Umbilical cord (tissue), 2 donors: ENCODE measurements around the gene VAMP5. TPM values are rescaled to one million over a fixed set of nuclear protein-coding genes. Genes with fewer than 3 reads are reported as not detected.
"Not testable (repeated sequence)": the region's sequence is repeated elsewhere in the genome, so short reads cannot be mapped to it uniquely, and the experiment has no call there.

Source experiments
- DNase-seq: peaks from one replicate; pipeline ENCODE4 v3.0.0-alpha.2; 2015; ENCODE audit warnings: low spot score
- total RNA-seq: library from RNA; depleted of rRNA; stranded (reverse); fragments of >200 nt; gene quantifications from one replicate; pipeline ENCODE4 v1.2.3, GENCODE V29; 2014; ENCODE audit warnings: low replicate concordance; ENCODE audit not compliant: insufficient read depth

VAMP5 gene
- total RNA-seq, 1 donor from 2014 or later = 20.0 TPM

DNA sequence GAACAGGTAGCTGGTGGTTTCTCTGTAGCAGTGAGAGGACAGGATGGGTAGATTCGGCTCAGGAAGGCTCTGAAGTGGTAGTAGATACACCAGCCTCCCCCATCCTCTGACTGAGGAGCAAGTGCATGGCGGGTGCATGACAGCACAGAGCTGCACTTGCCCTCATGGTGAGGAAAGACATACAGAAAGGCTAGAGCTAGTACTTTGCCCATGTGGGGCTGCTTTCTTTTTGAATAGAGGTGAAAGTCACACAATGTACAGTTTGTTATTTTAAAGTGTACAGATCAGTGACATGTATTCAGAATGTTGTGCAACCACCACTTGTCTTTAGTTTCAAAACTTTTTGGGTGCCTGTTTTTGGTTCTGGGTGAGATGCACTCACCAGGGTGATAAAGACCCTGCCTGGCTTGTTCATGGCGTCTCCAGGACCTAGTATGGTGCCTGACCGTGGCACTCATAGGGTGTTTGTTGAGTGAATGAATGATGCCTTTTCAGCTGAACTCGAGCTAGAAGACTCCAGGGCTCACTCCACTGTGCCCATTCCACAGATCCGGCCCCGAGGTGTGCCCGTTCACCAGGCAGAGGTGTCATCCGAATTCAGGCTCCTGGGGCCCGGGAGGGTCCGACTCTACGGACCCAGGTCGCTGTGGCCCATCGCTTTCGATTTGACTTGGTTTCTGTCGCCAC lies 421 bp upstream of the VAMP5 start:
- no peak for DNase-seq

DNA sequence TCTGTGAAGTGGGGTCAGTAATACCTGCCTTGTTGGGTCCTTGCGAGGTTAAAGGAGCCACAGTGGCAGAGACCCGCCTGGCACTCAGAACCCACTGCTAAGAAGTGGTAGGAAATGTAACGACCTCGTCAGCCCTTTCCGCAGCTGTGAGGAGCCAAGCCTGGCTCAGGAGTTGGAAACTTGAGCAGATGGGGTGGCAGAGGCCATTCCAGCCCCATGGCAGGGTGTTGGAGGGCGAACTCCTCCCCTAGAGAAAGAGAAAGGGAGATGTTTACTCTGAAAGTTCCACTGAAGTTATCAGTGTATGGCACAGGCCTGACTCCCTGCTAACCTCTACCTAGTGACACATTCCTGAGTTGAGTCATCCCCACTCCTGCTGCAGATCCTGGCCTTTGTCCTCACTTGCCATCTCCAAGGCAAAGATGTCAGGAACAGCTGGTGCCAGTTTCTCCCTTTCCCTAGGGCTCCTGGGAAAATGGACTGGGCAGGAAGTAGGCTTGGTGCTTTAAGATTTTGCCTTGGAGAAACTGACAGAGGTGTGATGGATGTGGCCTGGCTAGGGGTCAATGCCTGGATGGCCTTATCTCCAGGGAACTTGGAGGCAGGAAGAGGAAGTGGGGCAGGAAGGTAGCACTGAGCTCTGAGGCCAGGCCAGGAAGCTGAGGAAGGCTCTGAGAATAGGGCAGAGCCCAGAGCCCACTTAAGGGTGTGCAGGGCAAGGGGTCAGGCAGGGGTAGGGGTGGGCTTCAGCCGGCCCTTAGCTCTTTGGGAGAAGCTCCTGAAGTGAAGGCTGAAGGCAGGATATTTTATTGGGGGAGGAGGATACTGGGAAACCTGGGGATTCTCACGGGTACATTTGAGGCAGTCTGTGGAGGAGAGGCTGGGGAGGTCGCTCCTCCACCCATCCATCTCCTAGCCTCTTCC lies 888 bp downstream of the VAMP5 start:
- DNase-seq = peak; percentile 32

DNA sequence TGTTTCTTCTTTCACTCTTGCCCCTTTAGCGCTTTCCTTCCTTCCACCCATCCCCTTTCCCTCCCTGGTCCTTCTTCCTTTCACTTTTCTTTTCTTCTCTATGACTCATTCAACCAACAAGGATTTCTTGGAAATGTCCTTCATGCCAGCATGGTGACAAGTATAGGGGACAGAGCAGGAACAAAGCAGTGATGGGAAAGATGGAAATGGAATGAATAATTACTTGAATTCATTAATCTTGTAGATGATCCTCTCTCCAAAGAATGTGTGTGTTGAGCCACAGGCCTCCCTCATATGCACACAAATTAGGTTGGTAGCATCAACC lies 1.5 kb downstream of the VAMP5 start:
- peak; percentile 38 for DNase-seq

DNA sequence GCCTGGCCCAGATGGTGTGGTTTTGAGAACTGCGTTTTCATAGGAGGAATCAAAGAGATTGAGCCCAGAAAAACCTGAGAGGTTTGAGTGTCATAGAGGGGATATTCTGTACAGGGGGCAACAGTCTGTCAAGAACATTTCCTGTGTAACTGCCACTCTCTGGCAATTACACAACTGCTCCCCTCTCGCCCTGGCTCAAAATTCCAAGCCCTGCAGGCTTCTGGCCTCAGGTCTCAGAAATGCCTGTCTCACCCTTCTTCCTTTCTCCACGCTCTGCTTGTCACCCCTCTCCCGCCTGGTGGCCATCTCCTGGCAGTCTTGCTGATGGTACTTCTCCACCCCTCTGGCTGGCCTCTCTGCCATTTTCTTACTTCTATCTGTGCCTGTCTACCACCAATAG lies 4.0 kb downstream of the VAMP5 start:
- no peak for DNase-seq

DNA sequence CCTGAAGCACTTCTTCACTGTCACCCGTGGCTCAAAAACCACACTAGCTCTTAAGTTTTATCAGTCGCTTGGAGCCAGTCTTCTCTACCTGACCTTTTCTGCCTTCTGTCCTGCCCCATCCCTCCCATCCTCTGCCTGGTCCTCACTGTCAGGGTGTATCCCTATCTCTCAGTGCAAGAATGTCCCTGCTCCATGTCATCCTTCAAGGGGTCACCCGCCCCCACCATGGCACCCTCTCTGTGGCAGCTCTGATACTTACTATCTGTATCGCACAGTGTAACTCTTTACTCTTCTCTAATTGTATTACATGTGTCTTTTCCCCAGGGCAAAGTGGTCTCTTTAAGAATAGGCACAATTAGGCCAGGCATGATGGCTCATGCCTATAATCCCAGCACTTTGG lies 4.4 kb downstream of the VAMP5 start:
- no peak for DNase-seq

DNA sequence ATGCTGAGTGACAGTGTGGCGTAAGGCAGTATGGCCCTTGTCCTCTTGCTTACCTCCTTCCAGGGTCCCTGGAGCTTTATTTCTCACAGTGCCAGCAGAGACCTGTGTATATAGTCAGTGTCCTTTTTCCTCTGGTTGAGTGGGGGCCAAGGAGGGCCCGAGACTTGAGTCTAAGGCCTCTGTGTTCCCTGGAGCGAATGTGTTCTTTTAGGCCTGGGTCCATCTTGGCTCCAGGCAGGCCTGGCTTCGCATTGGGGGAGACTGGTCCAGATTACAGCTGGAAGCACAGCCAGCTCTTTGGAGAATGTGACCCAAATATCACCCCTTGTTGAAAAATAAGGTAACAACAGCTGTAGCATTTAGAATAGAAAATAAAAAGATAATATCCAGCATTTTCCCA lies 5.0 kb downstream of the VAMP5 start:
- DNase-seq = no peak

DNA sequence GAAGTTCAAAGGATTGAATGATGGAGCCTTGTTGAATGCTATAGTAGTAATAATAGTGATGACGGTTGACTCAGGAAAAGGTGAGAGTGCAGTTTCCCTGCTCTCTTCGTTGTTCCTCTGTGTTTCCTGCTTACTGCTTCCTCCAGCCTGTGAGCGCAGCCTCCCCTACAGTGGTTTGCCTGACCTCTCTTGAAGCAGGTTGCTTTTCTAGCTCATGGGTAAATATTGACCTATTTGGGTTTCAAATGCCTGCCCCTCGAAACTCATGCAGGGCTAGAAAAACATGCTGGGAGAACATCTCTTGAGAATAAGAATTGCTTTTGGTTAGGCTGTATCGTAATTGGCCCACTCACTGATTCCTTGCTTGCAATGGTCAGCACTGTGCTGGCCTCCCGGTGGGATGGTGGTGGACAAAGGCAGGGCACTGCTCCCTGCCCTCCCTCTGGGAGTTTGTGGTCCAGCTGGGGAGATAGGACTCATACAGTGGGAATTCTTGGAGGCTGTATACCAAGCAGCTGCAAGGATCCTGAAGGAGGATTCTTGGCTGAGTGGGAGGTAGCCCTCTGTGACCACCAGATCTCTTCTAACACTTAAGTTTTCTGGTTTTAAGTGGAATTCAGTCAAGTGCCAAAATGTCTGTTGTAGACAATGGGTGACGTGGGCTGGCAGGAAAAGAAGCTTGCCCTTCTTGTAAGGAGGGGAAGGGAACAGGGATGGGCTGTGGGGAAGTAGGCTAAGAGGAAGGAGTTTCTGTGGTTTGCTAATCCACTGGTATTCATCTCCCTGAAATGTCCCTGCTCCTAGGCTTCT lies 6.0 kb downstream of the VAMP5 start:
- DNase-seq = peak; percentile 80

DNA sequence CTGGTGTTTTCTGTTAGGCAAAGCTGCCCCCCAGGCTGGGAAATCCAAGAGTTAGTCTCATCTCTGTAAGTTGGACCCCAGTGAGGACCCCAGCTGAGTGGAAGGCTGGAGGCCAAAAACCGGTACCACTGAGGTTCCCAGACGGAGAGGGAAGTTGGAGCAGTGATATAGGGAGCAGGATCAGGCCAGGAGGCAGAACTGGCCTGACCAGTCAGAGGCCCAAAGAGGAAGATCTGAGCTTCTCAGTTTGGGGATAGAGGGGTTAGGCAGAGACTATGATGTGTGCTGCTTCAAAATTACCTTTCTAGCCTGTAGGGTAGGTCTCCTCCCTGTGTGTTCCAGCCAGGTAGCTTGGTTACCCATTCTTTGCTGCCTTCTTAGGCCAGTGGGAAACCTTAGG lies 6.7 kb downstream of the VAMP5 start:
- DNase-seq = no peak

DNA sequence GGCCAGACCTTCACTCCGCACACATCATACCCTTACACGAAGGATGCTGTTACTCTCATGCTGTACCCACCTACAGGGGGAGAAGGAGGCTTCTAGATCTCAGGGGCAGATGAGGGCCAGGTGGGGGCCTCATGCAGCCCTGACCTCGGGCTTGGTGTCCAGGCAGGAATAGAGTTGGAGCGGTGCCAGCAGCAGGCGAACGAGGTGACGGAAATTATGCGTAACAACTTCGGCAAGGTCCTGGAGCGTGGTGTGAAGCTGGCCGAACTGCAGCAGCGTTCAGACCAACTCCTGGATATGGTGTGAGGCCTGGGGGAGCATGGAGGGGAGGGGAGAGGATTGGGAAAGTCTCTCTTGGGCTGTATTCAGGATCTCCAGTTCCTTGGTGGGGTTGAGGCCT lies 7.3 kb downstream of the VAMP5 start:
- no peak for DNase-seq

DNA sequence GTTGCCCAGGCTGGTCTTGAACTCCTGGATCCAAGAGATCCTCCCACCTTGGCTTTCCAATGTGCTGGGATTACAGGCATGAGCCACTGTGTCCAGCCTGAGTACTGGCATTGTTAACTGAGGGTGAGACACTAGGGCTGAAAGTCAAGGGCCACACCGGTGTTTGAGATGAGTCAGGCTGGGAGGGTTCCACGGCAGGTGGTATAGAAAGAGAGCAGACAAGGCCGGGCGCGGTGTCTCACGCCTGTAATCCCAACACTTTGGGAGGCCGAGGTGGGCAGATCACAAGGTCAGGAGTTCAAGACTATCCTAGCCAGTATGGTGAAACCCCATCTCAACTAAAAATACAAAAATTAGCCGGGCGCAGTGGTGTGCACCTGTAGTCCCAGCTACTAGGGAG lies 8.1 kb downstream of the VAMP5 start:
- DNase-seq = not testable (repeated sequence)

DNA sequence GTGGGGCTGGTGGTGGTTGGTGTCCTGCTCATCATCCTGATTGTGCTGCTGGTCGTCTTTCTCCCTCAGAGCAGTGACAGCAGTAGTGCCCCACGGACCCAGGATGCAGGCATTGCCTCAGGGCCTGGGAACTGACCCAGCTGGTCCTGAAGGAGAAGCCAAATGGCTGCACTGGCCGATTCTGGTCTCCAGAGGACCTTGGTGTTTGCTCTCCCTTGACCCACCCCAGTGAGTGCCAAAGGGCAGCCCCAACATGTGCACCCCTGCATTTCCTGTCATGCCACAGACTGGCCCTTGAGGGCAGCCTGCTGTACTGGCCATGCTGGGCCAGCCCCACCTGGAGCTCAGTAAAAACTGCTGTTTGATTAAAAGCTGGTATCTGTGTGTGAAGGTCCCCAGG lies 8.8 kb downstream of the VAMP5 start:
- no peak for DNase-seq

DNA sequence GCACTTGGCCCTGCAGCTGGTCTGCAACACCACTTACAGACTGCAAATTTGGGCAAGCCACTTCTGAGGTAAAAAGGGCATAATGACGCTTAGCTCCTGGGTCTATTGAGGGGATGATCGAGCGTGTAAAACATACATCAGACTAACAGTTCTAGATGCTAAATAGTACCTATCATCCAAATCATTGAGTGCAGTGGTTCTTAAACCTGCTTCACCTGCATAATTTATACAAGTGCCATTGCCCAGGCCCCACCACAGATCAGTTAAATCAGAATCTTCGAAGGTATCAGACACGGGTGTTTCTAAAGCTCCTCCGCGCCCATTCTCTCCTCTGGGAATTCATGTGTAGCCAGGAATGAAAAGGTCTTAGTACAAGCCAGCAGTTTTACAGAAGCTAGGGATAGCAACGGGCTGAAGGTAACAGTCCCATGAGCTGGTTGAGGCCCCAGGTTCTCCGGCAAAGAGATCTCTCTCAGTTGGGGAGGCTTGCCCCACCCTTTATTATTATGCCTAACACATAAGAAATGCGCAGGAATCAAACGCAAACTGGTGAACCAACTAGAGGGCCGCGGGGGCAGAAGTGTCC lies 10.6 kb downstream of the VAMP5 start:
- DNase-seq = no peak

DNA sequence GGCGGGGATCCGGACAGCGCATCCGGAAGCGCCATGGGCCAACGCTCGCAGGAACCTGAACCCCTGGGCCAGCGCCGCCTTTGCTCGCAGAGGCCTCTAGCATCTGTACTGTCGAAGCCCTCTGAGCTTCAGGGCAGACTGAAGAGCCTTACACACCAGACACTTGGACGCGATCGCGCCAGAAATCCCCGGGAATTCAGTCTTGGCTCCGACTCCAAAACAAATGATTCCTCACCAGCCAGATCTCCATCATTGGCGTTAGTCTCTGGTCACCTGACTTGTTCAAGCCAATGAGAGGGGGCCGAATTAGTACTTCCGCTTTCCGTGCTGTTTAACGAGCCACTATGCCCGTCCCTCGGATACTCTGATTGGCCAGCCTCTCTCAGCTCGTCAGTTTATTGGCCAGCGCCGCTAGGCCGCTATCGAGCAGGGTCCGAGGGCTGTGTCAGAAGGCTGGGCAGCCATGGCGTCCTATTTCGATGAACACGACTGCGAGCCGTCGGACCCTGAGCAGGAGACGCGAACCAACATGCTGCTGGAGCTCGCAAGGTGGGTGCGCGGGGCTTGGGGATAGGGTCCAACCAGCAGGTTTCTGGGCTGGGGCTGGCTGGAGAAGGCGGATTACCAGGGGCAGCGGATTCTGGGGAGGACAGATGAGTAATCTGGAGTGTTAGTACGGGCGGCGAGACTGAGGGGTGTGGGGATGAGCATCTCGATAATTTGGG lies 11.2 kb downstream of the VAMP5 start, which contains the start of gene RNF181:
RNF181 (plus strand) TSS at position 445 of the 725 bp plus-strand sequence; CDS start at position 464, 19 bp downstream.
- DNase-seq = peak; percentile 100

DNA sequence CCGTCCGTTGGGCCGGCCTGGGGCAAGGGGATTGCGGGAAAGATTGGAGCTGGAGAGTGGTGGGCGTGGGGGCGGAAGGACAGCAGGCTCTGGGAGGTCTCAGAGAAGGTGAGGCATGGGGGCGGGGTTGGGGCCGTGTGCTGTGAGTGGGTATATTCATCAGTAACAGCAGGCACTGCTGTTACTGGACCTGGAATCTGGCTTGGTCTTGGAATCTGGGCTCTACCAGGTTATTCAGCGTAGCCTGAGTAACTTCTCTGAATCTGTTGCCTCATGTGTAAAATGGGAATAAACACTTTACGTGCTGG lies 11.7 kb downstream of the VAMP5 start:
- no peak for DNase-seq

DNA sequence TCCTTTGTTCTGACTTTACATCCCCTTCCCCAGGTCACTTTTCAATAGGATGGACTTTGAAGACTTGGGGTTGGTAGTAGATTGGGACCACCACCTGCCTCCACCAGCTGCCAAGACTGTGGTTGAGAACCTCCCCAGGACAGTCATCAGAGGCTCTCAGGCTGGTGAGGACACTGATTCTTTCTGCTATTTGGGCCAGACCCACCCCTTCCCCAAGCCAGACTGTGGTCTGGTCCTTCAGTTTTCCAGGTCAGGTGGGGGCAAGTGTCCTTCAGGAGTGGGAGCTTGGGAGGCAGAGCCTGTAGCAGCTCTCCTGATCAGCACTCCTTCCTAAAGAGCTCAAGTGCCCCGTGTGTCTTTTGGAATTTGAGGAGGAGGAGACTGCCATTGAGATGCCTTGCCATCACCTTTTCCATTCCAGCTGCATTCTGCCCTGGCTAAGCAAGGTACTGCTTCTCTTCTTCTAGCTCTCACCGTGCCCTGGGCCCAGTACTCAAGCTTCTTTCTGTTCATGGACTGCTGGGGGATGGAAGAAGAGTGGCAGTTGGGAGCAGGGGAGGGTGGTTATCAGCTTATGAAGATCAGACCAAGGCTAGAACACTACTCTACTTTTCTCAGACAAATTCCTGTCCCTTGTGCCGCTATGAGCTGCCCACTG lies 12.4 kb downstream of the VAMP5 start:
- DNase-seq = no peak

DNA sequence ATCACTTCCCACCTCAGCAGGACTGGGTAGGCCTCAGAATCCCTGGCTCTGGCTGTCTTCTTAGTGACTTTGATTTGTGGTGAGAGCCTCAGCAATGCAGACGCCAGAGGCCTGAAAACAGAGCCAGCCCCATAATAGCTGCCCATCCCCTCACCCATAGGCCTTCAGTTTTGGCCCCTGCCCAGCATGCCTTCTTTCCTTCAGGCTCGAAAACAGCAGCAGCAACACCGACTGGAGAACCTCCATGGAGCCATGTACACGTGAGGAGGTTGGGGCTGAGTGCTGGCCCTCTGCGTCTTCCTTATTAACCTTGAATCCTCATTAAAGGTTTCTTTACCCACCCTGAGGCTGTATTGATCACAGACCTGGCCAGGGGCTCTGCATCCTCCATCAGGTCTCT lies 13.0 kb downstream of the VAMP5 start:
- DNase-seq = no peak

DNA sequence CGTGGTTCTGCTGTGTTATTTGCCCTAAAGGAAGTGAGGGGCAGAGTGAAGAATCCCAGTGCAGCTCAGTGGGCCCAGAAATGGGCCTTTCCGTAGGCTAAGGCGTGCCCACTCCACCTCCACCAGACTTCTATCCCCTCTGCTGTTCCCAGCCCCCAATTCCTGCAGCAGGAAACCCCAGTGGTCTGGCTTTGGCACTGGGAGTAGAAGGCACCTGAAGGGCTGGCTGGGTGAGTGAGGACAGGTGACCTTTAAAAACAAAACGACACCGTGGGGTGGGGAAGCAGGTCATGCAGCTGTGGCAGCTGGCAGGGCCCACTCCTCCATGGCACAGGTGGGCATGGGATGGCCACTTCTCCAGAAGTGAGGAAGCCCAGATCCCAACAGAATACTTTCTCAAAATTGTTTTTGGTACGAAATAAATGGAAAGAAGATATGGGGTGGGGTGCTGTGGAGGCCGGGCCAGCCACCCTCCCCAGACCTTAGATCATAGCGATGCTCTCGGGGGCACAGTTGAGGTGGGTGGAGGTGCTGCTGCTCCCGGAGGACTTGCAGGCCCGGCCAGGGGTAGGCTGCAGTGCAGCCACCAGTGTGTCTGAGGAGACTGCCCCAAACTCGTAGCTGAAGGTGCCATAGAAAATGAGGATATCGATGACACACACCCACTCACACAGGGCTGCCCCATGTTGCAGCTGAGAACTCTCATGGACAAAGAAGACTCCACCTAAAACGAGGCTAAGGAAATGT lies 14.5 kb downstream of the VAMP5 start:
- no peak for DNase-seq

DNA sequence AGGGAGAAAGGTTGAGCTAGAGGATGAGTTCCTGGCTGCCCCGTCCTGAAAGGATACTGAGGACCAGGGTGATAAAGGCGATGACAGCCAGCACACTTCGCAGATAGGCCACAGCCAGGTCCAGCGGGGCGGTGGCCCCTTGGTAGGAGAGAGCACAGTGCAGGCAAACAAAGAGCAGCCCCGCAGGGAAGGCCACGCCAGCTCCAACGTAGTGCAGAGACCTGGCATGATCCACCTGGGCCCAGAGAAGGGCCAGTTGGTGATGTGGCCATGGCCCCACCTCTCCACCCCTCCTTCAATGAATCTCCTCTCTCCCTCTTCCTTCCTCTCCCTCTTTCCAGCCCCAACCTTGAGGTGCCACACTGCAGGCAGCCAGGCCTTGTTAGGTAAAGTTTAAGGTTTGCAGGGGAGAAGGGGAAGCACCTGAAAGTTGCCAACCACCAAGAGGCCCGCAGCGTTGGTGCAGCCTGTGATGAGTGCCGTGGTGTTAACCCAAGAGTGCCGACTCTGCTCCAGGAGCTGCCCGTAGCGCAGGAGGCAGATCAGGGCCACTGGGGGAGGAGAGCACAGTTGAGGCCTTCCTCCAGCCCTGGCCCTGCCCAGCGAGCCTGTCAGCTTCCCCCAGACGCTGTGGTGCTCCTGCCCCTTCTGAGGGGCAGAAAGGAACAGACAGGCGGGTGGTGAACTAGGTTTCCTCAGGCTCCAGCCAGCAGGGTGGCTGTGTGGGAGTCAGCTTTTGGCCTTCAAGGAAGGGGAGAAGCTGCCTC lies 15.4 kb downstream of the VAMP5 start:
- DNase-seq = no peak

DNA sequence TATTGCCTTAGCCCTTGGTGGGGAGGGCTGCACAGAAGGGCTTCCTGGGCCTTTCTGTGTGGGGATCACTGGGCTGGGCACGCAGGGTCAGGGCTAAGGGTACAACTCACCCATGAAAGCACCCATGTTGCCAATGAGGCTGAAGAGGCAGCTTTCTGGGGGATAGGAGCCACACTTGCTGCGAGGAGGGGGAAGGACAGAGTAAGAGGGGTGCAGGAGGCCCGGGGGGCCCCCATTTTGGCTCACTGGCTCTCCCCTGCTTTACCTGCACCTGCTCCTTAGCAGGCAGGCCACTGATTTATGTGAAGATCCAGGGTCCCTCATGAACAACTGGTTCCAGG lies 16.0 kb downstream of the VAMP5 start:
- no peak for DNase-seq
